ENCODE measurements around the gene MIOX. TPM values are rescaled to one million over a fixed set of nuclear protein-coding genes. Genes with fewer than 3 reads are reported as not detected.

Gene MIOX
- total RNA-seq, 4 donors from 2014 or later: not detected

DNA sequence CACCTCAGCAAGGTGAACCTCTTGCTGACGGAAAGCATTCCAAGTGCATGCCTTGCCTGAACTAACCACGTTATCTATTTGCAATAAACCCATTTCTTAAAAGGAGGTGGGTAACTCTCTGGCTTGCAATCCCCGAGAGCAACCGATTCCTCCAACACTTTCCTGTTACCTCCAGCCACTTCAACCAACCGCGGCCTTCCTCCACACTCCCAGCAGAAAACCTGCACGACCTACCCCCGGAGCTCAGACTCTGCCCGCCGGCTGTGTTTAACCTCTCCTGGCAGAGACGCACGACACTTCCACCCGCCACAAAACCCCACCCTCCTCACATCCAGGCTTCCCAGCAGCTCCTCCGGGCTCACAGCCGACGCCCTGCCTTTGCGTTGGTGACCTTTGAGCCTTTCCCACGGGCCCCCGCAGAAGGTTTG, 38.0 kb downstream of the MIOX start:
- TF ChIP-seq, protein P1, sequence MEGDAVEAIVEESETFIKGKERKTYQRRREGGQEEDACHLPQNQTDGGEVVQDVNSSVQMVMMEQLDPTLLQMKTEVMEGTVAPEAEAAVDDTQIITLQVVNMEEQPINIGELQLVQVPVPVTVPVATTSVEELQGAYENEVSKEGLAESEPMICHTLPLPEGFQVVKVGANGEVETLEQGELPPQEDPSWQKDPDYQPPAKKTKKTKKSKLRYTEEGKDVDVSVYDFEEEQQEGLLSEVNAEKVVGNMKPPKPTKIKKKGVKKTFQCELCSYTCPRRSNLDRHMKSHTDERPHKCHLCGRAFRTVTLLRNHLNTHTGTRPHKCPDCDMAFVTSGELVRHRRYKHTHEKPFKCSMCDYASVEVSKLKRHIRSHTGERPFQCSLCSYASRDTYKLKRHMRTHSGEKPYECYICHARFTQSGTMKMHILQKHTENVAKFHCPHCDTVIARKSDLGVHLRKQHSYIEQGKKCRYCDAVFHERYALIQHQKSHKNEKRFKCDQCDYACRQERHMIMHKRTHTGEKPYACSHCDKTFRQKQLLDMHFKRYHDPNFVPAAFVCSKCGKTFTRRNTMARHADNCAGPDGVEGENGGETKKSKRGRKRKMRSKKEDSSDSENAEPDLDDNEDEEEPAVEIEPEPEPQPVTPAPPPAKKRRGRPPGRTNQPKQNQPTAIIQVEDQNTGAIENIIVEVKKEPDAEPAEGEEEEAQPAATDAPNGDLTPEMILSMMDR (IDR thresholded peaks at IDR 0.05): no peak
- no peak for DNase-seq (ENCODE audit: low spot score)
- ATAC-seq (ENCODE audit: low FRiP score): no peak

DNA sequence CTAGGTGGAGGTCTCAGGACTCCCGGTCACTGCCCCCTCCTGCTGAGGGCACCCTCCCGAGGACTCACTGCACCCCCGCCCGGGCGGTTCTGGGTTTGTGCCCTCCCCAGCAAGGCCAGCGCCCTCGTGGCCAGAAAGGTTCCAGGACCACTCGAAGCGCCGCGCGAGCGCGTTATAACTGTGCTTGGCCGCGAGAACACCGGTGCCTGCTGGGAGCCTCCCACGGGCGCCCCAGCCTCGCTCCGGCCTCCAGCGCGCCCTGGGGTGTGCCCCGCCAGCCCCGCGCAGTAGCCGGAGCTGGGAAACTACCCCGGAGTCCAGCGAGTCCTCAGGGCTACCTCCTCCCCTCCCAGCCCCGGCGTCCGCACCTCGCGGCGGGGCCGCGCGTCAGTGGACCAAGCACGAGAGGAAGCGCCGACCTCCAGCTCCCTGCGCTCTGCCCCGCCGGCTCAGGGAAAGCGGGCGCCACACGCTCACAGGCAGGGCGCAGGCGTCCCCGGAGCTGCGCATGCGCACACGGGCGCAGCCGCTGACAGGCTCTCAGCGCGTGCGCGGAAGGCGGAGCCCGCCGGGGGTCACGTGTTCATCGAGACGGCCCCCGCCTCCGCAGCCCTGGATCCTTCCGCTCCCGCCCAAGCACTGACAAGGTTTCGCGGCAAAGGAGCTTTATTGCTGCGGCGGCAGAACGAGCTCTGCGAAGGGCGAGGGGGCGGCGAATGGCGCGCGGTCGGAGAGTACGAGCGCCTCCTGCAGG, 38.6 kb downstream of the MIOX start, which contains the start of gene SCO2:
Gene SCO2 (minus strand): TSS at position 495 of the 754 bp plus-strand sequence. CDS start 1,187 bp downstream, outside the sequence.
- DNase-seq (ENCODE audit: low spot score) (peak; percentile 87), ATAC-seq (ENCODE audit: low FRiP score) (peak; percentile 66)
- TF ChIP-seq, protein P1 (IDR thresholded peaks at IDR 0.05): no peak

DNA sequence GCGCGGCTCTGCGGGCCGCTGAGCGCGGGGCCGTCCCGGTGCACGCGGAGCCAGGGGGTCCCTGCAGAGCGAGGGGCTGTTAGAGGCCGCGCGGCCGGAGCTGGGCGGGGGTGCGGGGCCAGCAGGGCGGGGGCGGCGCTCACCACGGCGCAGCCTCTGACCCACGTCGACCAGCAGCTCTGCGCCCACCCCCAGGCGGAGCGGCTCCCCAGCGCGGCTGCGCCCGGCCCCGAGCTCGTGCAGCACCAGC, 39.1 kb downstream of the MIOX start:
- TF ChIP-seq, protein P1 (IDR thresholded peaks at IDR 0.05): no peak
- ATAC-seq (ENCODE audit: low FRiP score): no peak
- no peak for DNase-seq (ENCODE audit: low spot score)

DNA sequence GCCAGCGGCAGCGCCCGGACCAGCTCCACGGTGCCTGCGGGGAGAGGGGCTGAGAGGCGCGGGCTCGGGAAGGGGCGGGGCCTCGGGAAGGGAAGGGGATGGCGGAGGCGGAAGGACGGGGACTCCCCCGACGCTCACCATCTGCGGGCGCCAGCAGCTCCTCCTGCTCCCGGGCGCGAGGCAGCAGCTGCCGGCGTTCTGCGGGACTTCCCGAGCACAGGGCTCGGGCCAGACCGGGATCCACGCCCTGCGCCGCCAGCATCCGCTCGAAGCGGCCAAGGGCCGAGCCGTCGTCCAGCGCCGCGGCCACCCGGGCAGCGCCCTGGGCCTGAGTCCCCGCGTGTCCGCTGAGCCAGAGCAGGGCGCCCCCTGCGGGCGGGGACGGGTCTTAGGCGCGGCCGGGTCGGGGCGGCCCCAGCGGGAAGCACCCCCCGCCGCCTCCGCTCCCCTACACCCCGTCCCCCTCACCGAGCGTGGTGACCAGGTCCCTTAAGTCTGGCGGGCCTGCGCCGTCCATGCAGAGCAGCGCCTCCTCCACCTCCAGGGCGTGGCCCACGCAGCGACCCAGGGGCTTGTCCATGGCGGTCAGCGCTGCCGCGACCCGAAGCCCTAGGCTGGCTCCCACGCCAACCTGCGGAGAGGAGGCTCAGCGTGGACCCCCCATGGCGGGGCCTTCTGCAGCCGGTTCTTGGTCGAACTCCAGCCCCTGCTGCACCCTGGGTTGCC, 39.6 kb downstream of the MIOX start:
- peak; percentile 27 for ATAC-seq (ENCODE audit: low FRiP score)
- TF ChIP-seq, protein P1 (IDR thresholded peaks at IDR 0.05): peak in 1 of 3 donors; percentile 33
- no peak for DNase-seq (ENCODE audit: low spot score)

DNA sequence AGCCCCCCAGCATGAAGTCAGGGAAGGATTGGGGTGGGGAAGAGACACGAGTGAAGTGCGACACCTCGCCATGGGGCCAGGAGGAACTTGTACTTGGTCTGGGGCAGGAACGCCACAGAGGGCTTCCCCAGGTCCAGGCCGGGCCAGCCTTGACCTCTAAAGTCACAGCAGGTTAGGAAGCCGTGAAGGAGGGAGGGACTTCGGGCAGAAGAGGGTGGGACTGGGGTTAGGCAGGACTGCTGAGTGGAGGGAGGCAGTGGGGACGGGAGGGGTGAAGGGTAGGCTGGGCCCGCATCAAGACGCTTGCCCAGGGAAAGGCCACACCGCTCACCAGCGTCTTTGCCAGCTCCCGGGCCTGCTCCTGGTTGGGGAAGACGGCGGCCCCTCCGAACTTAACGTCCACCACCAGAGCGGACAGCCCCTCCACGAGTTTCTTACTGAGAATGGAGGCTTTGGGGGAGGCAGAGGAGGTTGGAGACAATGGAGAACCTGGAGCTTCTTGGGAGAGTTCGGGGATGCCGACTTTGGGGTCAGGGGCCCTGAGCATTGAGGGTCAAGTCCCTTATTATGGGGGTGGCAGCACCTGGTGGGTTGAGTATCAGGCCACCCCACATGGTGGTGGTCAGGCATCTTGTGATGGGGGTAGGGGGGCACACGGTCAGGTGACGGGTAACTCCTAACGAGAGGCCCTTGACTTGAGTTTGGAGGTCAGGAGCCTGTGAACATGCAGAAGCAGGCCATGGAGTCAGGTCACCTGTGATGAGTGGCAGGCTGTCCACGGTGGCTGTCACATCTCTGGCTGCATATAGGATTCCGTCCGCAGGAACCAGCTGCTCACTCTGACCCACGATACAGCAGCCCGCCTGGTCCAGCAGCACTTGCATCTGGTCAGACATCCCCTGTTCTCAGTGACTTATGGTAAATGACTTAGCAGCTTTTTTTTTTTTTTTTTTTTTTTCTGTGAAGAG, 40.5 kb downstream of the MIOX start:
- DNase-seq (ENCODE audit: low spot score): no peak
- TF ChIP-seq, protein P1 (IDR thresholded peaks at IDR 0.05): no peak
- no peak for ATAC-seq (ENCODE audit: low FRiP score)

DNA sequence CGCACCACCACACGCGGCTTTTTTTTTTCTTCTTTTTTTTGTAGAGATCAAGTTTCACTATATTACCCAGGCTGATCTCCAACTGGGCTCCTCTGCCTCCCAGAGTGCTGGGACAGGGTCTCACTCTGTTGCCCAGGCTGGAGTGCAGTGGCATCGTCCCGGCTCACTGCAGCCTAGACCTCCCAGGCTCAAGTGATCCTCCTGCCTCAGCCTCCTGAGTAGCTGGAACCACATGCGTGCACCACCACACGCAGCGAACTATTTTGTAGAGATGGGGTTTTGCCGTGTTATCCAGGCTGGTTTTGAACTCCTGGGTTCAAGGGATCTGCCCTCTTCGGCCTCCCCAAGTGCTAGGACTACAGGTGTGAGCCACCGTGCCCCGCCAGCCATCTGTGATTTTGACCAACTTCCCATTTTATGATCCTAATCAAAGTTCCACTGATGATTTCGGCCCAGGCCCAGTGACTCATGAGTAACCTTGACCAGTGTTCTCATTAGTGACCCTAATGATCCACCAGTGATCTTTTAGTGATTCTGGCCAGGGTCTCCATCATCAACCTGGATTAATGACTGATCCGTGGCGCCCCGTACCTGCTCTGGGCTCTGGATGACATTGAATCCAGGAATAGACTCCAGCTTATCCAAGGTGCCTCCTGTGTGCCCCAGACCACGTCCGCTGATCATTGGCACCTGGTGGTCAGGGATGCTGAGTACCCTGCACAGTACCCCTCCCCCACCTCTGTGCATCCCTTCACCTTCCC, 41.4 kb downstream of the MIOX start:
- TF ChIP-seq, protein P1 (IDR thresholded peaks at IDR 0.05): no peak
- DNase-seq (ENCODE audit: low spot score) (no peak), ATAC-seq (ENCODE audit: low FRiP score) (no peak)

Data from omental fat pad (tissue), 4 donors.